Chondrocyte (in vitro differentiated cells): Measurements from ENCODE around the gene SPOCK3. TPM values are rescaled to one million over a fixed set of nuclear protein-coding genes. Genes with fewer than 3 reads are reported as not detected.

ENCODE experiments used
- DNase-seq: peaks from one replicate; pipeline ENCODE4 v3.0.0; 2021; ENCODE audit warnings: mixed read lengths, low spot score
- H3K27ac Mint-ChIP-seq: one replicate; pipeline ENCODE4 v1.8.0; 2021; ENCODE audit warnings: mild to moderate bottlenecking, moderate library complexity, mixed read lengths; ENCODE audit not compliant: unreplicated experiment
- H3K27me3 Mint-ChIP-seq: 2 replicates; pipeline ENCODE4 v1.8.0; 2021; ENCODE audit warnings: low read depth, mixed read lengths
- H3K36me3 Mint-ChIP-seq: 2 replicates; pipeline ENCODE4 v1.8.0; 2021; ENCODE audit warnings: low read depth, mixed read lengths
- H3K4me1 Mint-ChIP-seq: 2 replicates; pipeline ENCODE4 v1.8.0; 2021; ENCODE audit warnings: low read depth, mild to moderate bottlenecking, mixed read lengths
- H3K4me3 Mint-ChIP-seq: one replicate; pipeline ENCODE4 v1.8.0; 2021; ENCODE audit warnings: mild to moderate bottlenecking, moderate library complexity, mixed read lengths; ENCODE audit not compliant: unreplicated experiment
- H3K9me3 Mint-ChIP-seq: 2 replicates; pipeline ENCODE4 v1.8.0; 2021; ENCODE audit warnings: low read depth, mixed read lengths
- CTCF ChIP-seq: fragments of 200-600 bp; sonication (generic); IDR thresholded peaks from 2 replicates; pipeline ENCODE4 v1.5.0; 2021; ENCODE audit warnings: antibody characterized with exemption, mild to moderate bottlenecking, moderate library complexity
- total RNA-seq: library from RNA; stranded (reverse); gene quantifications from 3 replicates; pipeline ENCODE4 v1.2.1, GENCODE V29; 2021

The SPOCK3 gene
- total RNA-seq, 1 donor from 2014 or later, result not detected

- DNase-seq, result no peak
- TF ChIP-seq CTCF, result no peak
- Mint-ChIP-seq H3K27me3 (peaks cover 1% of the 10 kb centered on the region), H3K4me3 (no peak overlapping the region), H3K4me1 (no peaks in the 10 kb centered on the region), H3K36me3 (no peaks in the 10 kb centered on the region), H3K9me3 (no peaks in the 10 kb centered on the region), H3K27ac (no peak overlapping the region)
Measured at GRCh38 chr4:166735553-166735952, 498.7 kb downstream of the SPOCK3 start.

GRCh38 chr4:166734797-166735196 is 499.5 kb downstream of the SPOCK3 start:
- Mint-ChIP-seq H3K4me3 (no peak overlapping the region), H3K4me1 (no peaks in the 10 kb centered on the region), H3K9me3 (no peaks in the 10 kb centered on the region), H3K36me3 (no peaks in the 10 kb centered on the region), H3K27ac (no peak overlapping the region), H3K27me3 (peaks cover 2% of the 10 kb centered on the region)
- DNase-seq, result no peak
- no peak for TF ChIP-seq CTCF

- Mint-ChIP-seq H3K4me1 (no peaks in the 10 kb centered on the region), H3K27me3 (peaks cover 4% of the 10 kb centered on the region), H3K36me3 (no peaks in the 10 kb centered on the region), H3K9me3 (no peaks in the 10 kb centered on the region), H3K27ac (no peak overlapping the region), H3K4me3 (no peak overlapping the region)
- no peak for DNase-seq
- TF ChIP-seq CTCF, result no peak
Measured at GRCh38 chr4:166733686-166734085, 500.6 kb downstream of the SPOCK3 start.

GRCh38 chr4:166726832-166727231 is 507.5 kb downstream of the SPOCK3 start:
- Mint-ChIP-seq H3K36me3 (no peaks in the 10 kb centered on the region), H3K27ac (no peak overlapping the region), H3K9me3 (no peaks in the 10 kb centered on the region), H3K27me3 (peaks cover 6% of the 10 kb centered on the region), H3K4me3 (no peak overlapping the region), H3K4me1 (no peaks in the 10 kb centered on the region)
- no peak for DNase-seq
- no peak for TF ChIP-seq CTCF

GRCh38 chr4:166724369-166724768 is 509.9 kb downstream of the SPOCK3 start:
- H3K4me1 Mint-ChIP-seq, result no peaks in the 10 kb centered on the region
- no peak for TF ChIP-seq CTCF
- peaks cover 3% of the 10 kb centered on the region for H3K27me3 Mint-ChIP-seq
- no peaks in the 10 kb centered on the region for H3K36me3 Mint-ChIP-seq
- DNase-seq, result no peak
- H3K4me3 Mint-ChIP-seq, result no peak overlapping the region
- no peaks in the 10 kb centered on the region for H3K9me3 Mint-ChIP-seq
- H3K27ac Mint-ChIP-seq, result no peak overlapping the region
